GM21447 (cell line): ENCODE data around the gene MED27.

Experiments used
- ATAC-seq: cut with Tn5 transposase; IDR thresholded peaks from one replicate; pipeline ENCODE4 v1.9.1; 2021; ENCODE audit not compliant: unreplicated experiment

The MED27 gene

GRCh38 chr9:131867611-131868192 is 212.0 kb downstream of the MED27 start:
- ATAC-seq, result no peak

- ATAC-seq, result no peak
These were observed 214.0 kb downstream of the MED27 start for GRCh38 chr9:131865446-131866195.

GRCh38 chr9:131864531-131864930 is 215.1 kb downstream of the MED27 start:
- ATAC-seq, result no peak

GRCh38 chr9:131863306-131863896 is 216.3 kb downstream of the MED27 start:
- no peak for ATAC-seq

- ATAC-seq, result no peak
These were observed 217.4 kb downstream of the MED27 start for GRCh38 chr9:131862261-131862660.

- no peak for ATAC-seq
These were observed 219.2 kb downstream of the MED27 start for GRCh38 chr9:131860430-131860829.

GRCh38 chr9:131858147-131858546 is 221.5 kb downstream of the MED27 start:
- no peak for ATAC-seq

GRCh38 chr9:131856105-131856504 is 223.6 kb downstream of the MED27 start:
- ATAC-seq, result no peak

GRCh38 chr9:131854896-131855613 is 224.6 kb downstream of the MED27 start:
- ATAC-seq, result no peak

GRCh38 chr9:131854334-131854733 is 225.3 kb downstream of the MED27 start:
- no peak for ATAC-seq

GRCh38 chr9:131853434-131853833 is 226.2 kb downstream of the MED27 start:
- ATAC-seq, result no peak

- ATAC-seq, result no peak
These were observed 228.3 kb downstream of the MED27 start for GRCh38 chr9:131851414-131851813.

- ATAC-seq, result no peak
These were observed 230.3 kb downstream of the MED27 start for GRCh38 chr9:131849391-131849790.

- ATAC-seq, result no peak
These were observed 231.0 kb downstream of the MED27 start for GRCh38 chr9:131848570-131849160.

GRCh38 chr9:131847665-131848354 is 231.9 kb downstream of the MED27 start:
- no peak for ATAC-seq

GRCh38 chr9:131845305-131846298 is 234.1 kb downstream of the MED27 start:
- no peak for ATAC-seq

GRCh38 chr9:131844745-131845118 is 234.9 kb downstream of the MED27 start:
- no peak for ATAC-seq

GRCh38 chr9:131843989-131844744 is 235.5 kb downstream of the MED27 start:
- no peak for ATAC-seq

GRCh38 chr9:131841765-131842318 is 237.8 kb downstream of the MED27 start:
- ATAC-seq, result no peak
